HL-60 (cell line): ENCODE results near the gene BFSP2.

Source experiments
- DNase-seq, 2 experiments: peaks; one replicate each; pipeline ENCODE4 v3.0.0-alpha.2; 2010 to 2020; ENCODE audit warnings: low read depth in 1 of 2, low spot score in 1 of 2
- H3K27ac ChIP-seq: fragments of 250-450 bp; sonication (Bioruptor Pico); replicated peaks from 2 replicates; pipeline ENCODE4 v1.5.1; 2020; ENCODE audit warnings: mild to moderate bottlenecking, moderate library complexity
- H3K27me3 ChIP-seq: fragments of 250-450 bp; sonication (Bioruptor Pico); 2 replicates; pipeline ENCODE4 v1.5.1; 2021; ENCODE audit warnings: mild to moderate bottlenecking, moderate library complexity; ENCODE audit not compliant: insufficient read depth, poor library complexity, severe bottlenecking
- H3K4me3 ChIP-seq: replicated peaks from 2 replicates; pipeline ENCODE4 v1.5.1; 2011; ENCODE audit warnings: mild to moderate bottlenecking, control low read depth, low read length; ENCODE audit not compliant: insufficient read depth
- CTCF ChIP-seq: IDR thresholded peaks from one replicate; pipeline ENCODE4 v1.5.1; 2011; ENCODE audit warnings: low read length, control low read depth, inconsistent platforms; ENCODE audit not compliant: insufficient read depth
- GABPA ChIP-seq: IDR thresholded peaks from 2 replicates; pipeline ENCODE4 v1.6.1; 2012; ENCODE audit warnings: low read depth
- POLR2AphosphoS5 ChIP-seq: IDR thresholded peaks from 2 replicates; pipeline ENCODE4 v1.6.1; 2012; ENCODE audit warnings: low read depth
- REST ChIP-seq: IDR thresholded peaks from 2 replicates; pipeline ENCODE4 v1.6.1; 2012; ENCODE audit warnings: low read depth; ENCODE audit not compliant: insufficient replicate concordance
- SPI1 ChIP-seq: IDR thresholded peaks from 2 replicates; pipeline ENCODE4 v1.6.1; 2012; ENCODE audit warnings: low read depth, mild to moderate bottlenecking, borderline replicate concordance

The BFSP2 gene

GRCh38 chr3:133487920-133488540 lies 88.2 kb downstream of the BFSP2 start:
- H3K4me3 ChIP-seq = no peak overlapping the region
- no peaks in the 10 kb centered on the region for H3K27me3 ChIP-seq
- H3K27ac ChIP-seq = no peak overlapping the region
- DNase-seq = peak in 1 of 2 experiments; percentile 29
- TF ChIP-seq SPI1 (no peak), CTCF (no peak), GABPA (no peak), REST (no peak), POLR2AphosphoS5 (no peak)

GRCh38 chr3:133488785-133489367 lies 89.0 kb downstream of the BFSP2 start:
- no peaks in the 10 kb centered on the region for H3K27me3 ChIP-seq
- no peak for DNase-seq
- H3K27ac ChIP-seq = no peak overlapping the region
- TF ChIP-seq SPI1 (no peak), POLR2AphosphoS5 (no peak), CTCF (no peak), GABPA (no peak), REST (no peak)
- no peak overlapping the region for H3K4me3 ChIP-seq

GRCh38 chr3:133489466-133490085 lies 89.7 kb downstream of the BFSP2 start:
- no peak overlapping the region for H3K27ac ChIP-seq
- H3K27me3 ChIP-seq = no peaks in the 10 kb centered on the region
- no peak for DNase-seq
- H3K4me3 ChIP-seq = no peak overlapping the region
- TF ChIP-seq POLR2AphosphoS5 (no peak), SPI1 (no peak), GABPA (no peak), CTCF (no peak), REST (no peak)
